ENCODE data around the gene DTD2.
"Not testable (repeated sequence)": the region's sequence is repeated elsewhere in the genome, so short reads cannot be mapped to it uniquely, and the experiment has no call there.

The DTD2 gene

DNA sequence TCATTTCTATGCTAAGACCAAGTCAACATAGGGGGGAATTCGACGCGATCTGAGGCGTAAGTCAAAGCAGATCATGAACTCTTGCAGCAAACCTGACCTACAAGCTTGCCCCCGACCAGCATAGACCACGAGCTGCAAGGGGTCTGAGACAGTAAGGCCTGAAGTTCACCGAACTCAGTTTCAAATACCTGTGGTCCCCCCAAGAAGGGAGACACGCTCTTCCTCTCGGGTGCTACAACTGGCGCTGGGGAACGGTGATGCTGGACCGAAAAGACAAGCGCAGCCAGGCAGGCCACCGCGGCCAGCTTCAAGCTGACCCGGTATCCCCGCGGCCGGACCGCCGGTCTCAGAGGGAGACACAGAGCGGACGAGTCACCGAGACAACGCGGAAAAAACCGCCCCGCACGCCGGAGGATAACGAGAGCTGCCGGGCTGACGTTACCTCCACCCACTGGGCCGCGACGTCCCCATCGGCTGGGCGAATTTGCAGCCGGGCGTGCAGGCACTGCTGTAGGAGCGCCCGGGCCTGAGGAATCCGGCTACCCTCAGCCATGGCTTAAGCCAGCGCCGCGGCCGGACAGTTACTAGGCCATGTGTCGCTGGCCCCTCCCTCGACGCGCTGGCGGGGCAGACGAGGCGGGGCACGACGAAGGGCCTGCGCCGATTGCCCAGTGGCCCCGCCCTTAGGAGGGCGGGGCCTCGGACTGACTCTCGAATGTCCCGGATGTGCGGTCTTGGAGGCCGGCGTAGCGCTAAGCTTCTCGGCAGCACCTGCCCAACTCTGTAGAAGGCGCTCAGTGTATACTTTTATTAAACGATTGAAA, at the start of gene DTD2:
TSS of gene DTD2 (minus strand) at position 666 of the 824 bp plus-strand sequence. CDS start at position 553, 113 bp downstream.
- peak; percentile 97 for DNase-seq

DNA sequence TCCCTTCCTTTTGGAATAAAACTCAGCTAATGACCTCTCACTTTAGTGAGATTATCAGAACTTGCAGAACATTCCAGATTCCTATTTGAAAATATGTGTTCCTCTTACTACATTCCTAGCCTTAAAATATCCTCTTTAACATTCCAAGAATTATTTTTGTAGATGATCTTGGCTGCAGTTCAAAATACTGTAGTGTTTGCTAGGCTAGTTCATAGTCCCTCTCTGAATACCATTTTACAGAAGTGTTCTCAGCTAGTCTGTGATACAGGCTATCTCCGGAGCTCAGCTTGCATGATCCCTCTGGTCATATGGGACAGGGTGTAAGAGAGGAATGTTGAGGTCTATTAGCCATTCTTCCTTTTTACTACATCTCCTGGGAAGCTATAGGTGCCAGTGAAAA, 48.1 kb upstream of the DTD2 start:
- no peak for DNase-seq

DNA sequence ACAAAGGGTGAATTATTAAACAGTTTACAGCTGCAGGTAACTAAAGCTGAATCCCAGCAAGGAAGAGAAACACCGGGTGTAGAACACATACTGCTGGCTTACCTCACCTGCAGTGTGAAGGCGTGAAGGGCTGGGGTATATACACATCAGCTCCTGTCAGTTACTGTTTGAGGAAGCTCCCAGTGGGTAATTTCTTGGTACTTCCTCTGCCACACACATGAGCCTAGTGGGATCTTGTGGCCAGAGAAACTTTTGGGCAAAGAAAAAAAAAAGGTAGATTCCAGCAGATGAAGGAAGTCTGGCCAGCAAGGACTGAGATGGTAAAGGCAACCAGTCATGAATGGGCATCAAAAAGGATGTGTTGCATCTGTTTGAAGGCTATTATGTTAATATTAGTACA, 44.6 kb upstream of the DTD2 start:
- DNase-seq = no peak

DNA sequence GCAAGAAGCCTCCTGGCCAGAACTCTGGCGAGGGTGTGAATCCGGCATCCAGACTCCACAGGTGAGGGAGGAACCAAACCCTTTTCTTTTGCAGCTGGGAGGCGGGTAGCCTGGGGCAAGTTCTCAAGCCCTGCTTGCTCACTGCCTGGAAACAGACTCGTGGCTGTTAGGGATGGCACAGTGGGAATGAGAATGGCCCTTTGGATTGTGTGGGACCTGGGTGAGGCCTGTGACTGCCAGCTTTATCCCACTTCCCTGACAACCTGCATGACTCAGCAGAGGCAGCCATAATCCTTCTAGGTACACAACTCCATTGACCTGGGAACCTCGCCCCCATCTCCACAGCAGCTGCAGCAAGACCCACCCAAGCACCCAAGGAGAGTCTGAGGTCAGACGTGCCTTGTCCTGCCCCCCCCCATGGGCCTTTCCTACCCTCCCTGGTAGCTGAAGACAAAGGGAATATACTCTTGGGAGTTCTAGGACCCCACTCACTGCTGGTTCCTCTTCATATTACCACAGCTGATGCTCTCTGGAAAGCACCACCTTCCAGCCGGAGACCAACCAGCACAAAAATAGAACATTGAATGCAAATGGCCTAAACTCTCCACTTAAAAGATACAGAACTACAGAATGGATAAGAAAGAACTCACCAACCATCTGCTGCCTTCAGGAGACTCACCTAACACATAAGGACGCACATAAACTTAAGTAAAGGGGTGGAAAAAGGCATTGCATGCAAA, 35.6 kb upstream of the DTD2 start:
- DNase-seq = peak; percentile 61

DNA sequence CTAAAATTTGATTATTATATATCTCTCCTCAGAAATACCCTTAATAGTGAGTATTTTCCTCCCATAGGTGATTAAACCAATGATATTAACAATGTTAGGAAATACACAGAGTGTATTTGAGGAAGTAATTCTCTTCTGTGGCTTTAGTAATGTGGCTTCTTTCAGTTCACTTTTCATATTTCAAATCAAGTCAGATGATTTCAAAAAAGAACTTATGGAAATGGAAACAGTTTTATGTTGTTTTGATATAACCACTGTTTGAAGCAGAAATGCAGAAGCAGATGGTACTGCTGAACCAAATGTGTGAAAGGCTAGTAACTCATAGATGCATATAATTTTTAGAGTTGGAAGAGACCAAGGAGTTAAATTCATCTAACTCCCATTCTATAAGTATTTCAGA, 32.4 kb upstream of the DTD2 start:
- DNase-seq = no peak

DNA sequence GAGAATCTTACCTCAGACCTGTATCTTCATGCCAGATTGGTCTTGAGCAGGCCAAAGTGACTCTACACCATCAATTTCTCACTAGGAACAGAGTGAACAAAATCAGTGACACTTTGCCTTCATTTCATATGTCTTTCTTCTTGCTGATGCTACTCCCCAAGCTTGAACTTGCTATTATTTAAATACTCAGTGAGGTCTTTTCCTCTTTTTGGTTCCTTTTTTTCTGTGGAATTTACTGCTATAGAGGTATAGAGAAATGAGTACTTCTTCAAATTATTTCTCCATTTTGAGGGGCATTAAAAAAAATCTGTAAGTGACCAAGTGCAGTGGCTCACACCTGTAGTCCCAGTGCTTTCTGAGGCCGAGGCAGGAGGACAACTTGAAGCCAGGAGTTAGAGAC, 30.6 kb upstream of the DTD2 start, which contains the start of gene GPR33:
TSS of gene GPR33 (minus strand) at position 154 of the 400 bp plus-strand sequence. CDS start 4,074 bp downstream, outside the sequence.
- DNase-seq = no peak

DNA sequence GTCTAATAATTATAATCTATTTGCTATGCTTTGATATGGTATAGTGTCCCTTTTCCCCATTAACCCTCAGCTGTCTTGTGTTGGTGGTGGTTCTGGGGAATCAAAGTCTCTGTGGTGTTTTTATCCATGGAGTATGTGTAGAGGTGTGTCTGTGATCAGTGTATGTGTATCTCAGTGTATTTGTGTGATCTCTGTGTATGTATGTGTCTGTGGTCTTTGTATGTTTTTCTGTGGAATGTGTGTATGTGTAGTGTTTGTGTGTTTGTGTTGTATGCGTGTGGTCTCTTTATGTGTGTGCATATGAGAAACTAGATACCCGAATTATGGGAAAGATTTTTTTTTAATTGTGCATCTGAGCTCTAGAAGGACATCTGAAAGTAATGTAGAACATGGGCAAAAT, 29.5 kb upstream of the DTD2 start:
- no peak for DNase-seq

DNA sequence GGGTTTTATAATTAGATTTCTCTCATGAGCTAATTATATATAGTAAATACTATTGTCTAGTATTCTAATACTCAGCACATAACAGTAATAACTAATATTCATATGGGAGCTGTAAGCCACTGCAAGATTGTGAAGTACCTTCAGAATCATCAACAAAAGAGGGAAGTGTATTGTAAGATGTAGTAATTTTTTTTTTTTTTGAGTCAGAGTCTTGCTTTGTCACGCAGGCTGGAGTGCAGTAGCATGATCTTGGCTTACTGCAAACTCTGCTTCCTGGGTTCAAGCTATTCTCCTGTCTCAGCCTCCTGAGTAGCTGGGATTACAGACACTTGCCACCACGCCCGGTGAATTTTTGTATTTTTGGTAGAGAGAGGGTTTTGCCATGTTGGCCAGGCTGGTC, 27.4 kb upstream of the DTD2 start:
- no peak for DNase-seq

DNA sequence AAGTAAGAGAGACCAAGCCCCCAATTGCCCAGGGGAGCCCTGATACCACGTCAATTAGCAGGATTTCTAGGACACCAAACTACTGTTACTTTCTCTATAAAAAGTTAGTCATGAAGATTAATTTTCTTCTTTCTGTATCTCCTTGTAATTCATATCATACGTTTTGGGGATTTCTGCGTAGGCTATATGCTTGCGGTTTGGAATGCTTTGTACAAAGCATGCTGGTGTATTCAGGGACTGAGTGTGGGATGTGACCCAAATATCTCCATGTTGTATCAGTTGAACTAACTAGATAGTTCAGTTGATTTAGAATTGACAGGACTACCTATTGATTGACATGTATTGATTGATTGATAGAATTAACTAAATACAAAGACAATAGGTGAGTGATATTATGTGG, 22.9 kb upstream of the DTD2 start:
- no peak for DNase-seq

DNA sequence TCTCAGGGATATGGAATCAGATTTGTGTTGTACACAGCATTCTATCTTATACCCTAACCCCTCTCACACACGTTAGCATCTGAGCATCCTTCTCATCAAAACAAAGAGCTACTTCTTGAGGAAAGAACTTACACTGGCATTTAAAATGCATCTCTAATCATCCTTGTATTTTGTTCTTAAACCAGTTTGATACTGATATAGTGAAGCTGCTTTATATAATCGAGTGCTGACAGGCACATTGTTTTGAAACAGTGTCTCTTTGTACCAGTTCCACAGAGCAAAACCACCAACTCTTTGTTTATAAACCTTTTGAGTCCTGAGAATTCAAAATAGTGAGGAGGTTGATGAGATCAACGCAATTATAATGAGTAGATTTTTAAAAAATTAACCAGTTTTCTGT, 21.7 kb upstream of the DTD2 start:
- no peak for DNase-seq

DNA sequence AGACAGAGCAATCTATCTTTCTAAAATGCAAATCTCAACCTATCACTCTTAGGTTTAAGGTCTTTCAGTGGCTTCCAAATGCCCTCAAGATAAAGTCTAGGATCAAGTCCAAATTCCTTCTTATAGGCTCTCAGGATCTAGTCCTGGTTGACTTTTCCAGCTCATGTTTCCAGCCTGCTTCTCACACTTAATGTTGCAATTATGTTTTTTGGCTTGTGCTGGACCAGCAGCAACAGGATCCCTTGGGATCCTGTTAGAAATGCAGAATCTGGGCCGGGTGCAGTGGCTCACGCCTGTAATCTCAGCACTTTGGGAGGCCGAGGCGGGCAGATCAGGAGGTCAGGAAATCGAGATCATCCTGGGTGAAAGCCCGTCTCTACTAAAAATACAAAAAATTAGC, 19.9 kb upstream of the DTD2 start:
- DNase-seq = no peak

DNA sequence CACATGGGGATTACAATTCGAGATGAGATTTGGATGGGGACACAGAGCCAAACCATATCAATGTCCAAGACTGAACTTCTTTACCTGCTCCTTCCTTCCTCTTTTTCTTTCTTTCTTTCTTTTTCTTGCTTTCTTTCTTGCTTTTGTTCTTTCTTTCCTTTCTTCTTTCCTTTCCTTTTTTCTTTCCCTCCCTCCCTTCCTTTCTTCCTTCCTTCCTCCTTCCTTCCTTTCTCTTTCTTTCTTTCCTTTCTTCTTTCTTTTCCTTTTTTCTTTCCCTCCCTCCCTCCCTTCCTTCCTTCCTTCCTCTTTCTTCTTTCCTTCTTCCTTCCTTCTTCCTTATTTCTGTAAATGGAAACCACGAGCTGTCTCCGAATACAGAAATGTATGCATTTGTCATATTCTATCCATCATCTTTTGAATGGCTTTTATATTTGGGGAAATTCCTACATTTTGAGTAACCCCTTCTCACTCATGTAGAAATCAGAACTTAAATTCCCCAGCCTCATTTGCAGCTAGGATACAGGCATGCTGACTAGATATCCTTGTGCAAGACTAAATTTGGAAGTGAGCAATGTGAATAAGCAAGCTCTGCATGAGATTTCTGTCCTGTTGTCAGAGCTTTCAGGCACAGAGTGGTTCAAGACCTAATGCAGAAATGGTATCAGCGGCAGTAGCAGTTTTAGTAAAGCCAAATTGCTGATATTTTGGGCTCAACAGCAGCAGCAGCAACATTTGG, 19.0 kb upstream of the DTD2 start:
- no peak for DNase-seq

DNA sequence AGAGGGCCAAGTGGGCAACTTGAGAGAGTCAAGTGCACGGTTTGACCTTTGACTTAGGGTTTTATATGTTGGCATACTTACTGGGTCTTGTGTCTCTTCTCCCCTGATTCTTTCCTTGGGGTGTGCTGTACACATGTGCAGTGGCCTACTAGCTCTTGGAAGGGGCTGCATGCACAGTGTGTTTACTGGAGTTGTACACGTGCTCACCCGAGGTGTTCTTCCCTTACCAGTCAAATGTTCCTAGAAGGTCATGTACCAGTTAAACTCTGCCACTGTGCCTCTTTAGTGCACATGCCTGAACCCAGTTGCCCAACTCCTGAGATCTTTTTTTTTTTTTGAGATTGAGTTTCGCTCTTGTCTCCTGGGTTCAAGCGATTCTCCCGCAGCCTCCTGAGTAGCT, 9.2 kb upstream of the DTD2 start:
- DNase-seq = no peak

DNA sequence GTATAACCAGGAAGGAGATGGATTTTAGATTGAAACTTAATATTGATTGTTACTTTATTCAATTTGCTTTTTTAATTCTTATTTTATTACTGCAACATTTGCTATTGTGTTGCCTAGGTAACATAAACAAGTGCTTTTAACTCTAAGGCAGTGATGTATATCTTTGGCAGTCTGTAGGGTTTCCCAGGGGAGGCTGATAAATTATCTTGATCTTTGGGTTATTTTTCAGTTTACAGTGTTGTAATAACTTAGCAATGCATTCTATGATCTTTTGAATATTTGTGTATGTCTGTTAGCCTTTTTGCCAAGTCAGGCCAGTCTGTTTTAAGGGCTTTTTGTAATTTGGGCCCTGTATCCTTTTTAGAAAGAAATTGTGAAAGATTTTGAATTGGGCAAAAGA, 7.8 kb upstream of the DTD2 start:
- DNase-seq = no peak

DNA sequence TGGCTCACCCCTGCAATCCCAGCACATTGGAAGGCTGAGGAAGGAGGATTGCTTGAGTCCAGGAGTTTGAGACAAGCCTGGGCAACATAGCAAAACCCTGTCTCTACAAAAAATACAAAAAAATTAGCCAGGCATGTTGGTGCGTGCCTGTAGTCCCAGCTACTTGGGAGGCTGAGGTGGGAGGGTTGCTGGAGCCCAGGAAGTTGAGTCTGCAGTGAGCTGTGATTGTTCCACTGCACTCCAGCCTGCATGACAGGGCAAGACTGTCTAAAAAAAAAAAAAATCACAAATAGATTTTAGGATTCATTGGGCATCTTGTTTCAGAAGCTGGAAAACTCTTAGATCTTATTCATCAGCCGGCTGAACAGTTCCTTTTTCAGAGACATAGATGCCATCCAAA, 5.1 kb upstream of the DTD2 start:
- not testable (repeated sequence) for DNase-seq

DNA sequence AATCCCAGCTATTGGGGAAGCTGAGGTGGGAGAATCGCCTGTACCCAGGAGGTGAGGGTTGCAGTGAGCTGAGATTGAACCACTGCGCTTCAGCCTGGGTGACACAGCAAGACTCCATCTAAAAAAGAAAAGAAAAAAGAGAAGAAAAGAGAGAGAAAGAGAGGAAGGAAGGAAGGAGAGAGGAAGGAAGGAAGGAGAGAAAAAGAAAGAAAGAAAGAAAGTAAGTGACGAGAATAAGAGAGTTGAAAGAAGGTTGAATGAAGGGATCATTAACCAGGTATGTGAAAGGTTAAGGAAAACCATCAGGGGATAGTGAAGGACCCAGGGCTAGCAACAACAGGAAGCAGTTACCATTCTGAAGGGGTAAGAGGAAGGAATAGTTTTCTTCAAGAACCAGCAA, 4.2 kb upstream of the DTD2 start:
- DNase-seq = no peak

DNA sequence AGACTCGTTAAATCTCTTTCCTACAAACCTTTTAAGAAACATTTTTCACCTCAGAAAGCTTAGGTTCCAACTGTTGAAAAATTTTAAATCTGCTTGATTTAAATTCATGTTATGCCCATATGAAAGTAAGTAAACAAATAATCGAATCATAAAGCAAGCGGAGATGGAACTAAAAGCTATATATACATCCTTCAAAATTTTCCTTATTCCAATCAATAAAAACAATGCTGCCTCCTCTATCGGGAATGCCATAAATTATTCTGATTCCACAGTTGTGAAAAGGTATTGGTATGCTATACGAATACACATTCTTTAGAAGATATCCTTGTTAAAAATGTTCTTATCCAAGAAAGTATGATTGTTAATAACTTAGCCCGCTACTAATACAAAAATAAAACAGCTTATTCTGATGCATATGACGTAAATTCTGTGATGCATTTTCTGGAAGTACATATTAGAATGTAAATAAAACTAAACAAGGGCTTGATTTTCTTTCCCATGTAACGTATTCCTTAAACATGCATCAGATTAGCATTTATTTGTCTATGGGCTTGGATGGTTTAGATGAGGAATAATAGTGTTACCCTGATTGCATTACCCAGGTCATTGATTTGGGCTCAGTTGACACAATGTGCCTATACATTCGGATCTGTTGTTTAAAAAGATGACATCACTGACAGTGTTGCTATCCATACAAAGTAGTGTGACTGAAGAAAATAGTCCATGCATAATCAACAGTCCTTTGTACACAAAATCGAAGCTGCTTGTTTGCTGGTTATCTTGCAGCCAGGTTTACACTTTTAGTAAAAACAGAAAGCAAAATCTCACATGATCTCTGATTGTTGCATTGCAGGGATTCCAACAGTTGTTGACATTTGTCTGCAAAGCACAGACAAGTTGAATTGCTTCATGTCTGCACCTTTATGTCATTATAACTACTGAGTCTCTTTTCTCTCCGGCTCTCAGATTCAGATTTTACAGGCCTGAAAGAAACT, 656 bp upstream of the DTD2 start:
- no peak for DNase-seq

DNA sequence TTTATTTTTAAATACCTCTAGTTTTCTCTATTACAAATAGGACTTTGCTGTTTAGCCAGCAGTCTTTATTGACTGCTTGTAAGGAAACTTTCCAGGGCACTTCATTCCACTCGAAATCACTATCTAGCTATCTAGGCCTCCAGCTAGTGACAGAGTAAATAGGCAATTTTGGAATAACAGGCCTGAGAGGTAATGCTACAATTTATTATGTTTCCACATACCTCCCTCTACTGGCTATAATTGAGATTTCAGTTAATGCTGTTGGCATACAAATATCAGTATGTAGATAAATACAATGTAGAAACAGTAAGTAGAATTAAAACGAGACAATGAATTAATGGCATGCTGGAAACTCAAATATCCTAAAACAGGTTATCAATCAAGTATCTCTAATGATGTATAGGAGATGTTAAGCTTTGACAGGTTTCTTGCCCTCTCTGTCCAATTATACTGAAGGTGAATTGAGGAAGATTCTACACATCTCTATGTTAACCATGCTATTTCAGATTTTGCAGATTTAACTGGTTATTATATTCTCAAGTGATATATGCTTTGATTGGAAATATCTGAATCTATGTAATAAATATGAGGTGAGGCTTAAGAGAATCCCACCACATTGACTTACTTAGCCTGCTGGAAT, 7.2 kb downstream of the DTD2 start:
- DNase-seq = no peak

DNA sequence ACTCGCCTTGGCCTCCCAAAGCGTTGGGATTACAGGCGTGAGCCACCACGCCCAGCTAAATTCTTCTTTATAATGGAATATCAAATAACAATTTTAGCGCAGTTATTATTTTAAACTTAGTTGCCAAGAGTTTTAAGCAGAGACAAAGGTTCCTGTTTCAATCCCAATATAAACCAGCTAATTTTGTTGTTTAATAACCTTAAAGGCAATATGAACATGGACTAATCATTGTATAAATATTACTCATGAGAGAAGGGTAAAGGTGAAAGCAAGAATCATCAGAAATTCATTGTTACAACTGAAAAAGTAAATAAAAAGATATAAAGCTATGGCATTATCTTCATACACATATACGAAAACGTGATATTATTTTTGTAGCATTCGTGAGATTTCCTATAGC, 8.2 kb downstream of the DTD2 start:
- DNase-seq = no peak

DNA sequence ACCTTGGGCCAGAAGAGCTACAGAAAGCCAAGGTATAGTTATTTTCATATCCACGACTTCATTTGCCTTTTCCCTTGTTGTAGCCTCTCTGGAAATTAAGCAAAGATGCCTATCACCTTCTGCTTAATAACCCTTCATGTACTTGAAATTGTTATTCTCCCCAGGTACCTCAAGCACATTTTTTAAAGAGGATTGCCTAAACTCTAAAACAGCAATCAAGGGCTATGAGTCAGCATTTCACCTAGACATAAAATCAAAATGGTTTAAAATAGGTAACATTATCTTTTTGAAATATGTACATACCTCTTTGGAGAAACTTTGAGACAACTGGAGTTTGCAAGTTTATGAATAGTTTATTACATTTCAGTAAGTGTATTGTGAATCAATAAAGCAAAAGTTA, 11.6 kb downstream of the DTD2 start:
- no peak for DNase-seq

DNA sequence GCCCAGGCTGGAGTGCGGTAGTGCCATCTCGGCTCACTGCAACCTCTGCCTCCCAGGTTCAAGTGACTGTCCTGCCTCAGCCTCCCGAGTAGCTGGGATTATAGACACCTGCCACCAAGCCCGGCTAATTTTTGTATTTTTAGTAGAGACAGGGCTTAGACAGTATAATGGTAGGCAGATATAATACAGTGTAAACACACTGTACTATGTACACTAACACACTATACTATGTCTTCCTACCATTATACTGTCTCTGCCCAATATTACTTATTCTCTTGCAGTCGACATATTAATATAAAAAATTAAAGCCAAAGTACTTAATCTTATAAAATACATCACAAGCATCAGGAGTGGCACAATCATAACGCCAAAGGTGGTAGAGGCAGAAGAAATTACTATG, 15.0 kb downstream of the DTD2 start:
- DNase-seq = no peak
